Activated T-cell treated with anti-CD3 and anti-CD28 coated beads for 48 hours (primary cell): Measurements from ENCODE around the gene CRIP2.

Source experiments
- DNase-seq: peaks from one replicate; pipeline ENCODE4 v3.0.0-alpha.2; 2020; ENCODE audit warnings: low read depth

The CRIP2 gene

DNA sequence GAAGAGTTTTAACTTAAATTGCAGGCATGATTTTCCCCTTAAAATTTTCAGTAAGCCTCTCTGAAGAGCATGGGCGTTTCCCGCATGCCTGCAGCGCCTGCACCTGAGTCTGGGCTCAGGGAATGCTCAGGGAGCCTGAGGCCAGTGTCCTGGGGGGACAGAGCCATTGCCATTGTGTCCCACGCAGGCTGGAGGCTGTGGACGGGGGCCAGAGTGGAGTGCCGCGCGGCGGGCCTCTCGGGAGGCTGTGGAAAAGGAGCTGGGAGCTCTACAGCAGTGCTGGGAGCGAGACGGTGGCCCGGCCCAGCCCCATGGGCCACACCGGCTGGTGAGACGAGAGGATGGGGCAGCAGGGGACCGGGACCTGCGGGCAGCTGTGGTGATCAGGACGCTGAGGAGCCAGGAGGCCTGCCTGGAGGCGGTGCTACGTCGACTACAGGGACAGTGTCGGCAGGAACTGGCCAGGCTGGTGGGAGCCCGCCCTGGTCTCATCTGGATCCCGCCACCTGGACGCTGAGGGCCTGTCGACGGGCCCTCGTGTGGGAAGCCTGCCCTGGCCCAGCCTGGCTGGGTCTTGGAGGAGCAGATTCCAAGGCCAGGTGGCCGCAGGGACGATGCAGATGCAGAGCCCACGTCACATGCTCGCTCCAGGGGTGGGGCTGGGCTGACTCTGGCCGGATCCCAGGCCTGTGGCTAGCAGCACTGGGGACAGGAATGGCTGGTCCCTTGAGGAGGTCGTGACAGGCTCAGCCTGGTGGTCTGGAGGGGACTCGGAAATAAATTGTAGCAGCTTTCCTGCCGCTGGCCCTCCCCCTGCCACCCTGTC, 24.0 kb downstream of the CRIP2 start:
- no peak for DNase-seq

DNA sequence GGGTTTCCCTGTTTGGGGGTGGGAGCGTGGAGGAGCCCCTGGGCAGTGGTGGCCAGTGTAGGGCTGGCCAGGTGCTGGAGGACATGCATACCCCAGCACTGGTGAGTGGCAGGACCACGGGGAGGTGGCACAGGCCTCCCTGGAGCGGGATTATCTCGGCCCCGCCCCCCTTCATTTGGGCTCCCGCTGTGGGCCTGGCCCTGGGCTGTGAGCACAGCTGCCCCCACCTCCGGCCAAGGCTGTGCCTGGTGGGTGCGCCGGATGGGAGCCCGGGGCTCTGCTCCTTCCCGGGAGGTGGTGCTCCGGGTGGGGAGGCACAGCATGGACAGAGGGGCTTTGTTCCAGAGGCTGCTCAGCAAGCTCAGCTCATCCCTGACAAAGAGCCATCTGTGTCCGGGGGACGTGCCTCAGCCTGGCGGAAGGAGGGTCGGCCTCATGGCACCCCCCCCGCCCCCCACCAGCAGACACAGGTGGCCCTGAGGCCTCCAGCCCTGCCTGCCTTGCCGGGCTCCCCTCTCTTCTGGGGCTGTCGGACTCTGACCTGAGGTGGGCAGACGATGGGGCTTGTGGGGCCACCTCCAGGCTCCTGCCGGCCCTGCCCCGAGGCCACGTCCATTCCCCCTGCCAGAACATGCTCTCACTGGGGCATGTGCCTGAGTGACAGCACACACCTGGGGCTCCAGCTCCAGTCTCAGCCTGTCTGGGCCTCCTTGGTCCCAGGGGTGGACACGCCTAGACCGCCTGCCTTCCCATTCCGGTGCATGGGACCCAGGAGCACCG, 24.8 kb downstream of the CRIP2 start:
- no peak for DNase-seq

DNA sequence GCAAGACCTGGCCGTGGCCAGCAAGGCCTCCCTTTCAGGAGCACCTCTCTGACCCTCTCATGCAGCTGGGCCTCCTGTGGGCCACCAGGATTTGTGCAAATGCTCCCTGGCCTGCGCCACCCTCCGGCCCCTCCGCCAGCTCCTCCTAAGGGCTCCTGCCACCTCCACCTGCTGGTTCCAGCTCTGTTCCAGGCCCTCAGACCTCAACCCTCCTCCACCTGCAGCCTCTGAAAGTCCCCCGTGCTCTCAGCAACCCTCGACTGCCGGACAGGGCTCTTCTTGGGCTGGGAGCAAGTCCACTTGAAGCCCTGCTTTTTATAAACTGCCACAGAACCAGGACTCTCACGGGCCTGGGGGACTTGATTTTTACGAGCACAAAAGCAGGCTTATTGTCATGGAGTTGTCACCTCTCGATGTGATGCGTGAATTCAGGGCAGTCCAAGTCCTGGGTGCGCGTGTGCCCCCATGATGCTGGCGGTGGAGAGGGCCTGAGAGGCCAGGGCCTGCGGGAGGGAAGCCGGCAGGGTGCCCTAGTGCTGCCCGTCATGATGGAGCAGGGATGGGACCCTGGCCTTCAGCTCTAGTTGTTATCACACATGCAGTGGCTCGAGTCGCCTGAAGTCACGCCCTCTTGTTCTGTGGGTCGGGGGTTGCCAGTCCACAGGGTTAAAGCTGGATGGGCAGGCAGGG, 25.6 kb downstream of the CRIP2 start:
- DNase-seq: no peak

DNA sequence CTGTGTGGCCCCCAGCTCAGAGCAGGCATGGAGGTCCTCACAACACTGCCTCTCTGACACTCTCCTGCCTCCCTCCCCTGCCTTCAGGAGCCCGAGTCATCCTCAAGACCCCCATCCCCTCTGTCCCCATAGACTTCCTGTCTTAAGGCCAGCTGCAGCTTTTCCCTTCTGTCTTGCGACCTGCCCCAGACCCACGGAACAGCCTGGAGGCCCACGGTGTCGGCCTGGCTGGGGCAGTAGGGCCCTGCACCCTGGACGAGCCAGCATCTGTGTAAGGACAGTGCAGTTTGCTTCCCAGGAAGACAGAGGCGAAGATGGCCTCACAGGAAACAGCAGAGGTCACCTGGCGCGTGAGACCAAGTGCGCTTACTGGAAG, 26.1 kb downstream of the CRIP2 start:
- DNase-seq: no peak

DNA sequence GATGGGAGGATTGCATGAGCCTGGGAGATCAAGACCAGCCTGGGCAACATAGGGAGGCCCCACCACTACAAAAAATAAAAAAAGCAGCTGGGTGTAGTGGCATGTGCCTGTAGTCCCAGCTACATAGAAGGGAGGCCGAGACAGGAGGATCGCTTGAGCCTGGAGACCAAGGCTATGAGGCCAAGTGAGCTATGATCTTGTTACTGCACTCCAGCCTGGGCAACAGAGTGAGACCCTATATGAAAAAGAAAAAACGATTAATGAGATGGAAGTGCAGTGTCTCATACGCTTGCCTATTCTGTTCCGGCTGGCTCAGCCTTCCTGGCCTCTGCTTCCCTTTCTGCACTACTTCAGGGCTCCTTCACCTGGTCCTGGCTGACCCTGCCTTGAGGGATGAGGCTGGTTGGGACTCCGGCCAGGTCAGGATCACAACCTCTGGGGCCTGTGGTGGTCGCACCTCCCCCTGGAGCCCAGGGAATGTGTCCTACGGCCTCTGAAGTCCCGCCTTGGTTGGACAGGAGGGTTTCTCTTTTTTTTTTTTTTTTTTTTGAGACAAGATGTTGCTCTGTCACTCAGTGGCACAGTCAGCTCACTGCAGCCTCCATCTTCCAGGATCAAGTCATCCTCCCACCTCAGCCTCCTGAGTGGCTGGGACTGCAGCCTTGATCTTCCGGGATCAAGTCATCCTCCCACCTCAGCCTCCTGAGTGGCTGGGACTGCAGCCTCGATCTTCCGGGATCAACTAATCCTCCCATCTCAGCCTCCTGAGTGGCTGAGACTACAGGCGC, 27.1 kb downstream of the CRIP2 start:
- no peak for DNase-seq

DNA sequence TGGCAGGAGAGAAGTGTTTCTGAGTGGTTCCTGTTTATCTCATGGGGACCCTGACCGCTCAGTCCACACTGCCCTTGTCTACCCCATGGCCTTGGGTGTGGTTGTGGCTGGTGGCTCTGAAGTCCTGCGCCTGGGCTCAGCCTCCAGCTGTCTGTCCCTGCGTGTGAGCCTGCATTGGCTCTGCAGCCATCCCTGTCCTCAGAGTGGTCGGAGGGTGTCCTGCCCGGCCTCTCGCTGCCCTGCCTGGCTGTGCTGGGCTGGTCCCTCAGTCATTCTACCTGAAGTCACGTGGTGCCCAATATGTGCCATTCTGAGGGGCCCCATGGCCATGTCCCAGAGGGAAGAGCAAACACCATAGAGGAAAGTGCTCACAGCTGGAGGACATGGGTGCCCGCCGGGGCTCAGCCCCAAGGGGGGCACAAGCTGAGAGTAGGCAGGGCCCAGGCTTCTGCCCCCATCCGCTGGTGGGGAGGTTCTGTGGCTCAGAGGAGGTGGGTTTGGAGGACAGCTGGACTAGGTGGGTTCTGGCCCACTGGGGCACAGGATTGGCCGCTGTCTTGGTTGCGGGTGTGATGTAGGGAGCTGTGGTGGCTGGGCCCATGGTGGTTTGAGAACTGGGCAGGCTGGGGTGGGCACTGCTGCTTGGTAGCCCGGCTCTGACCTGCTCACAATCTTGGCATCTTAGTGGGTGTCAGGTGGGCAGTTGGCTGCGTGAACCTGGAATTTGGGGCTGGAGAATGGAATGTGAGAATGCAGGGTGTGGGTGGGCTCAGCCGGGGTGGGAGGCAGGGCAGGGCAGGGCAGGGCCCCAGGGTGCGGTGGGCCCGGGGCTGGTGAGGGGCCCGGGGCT, 28.1 kb downstream of the CRIP2 start:
- no peak for DNase-seq

DNA sequence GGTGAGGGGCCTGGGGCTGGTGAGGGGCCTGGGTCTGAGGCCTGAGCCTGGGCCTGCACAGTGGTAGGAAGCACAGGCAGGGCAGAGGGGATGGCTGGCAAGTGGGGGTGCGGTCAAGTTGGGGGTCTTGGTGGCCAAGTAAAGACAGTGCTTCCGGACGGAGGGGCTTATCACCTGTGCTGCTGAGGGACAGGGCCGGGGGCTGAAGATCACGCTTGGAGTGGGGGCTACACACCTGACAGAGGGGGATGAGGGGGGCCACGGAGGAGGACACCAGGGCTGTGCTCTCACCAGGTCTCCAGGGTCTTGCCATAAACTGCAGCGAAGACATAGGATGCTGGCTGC, 28.6 kb downstream of the CRIP2 start:
- DNase-seq: no peak

DNA sequence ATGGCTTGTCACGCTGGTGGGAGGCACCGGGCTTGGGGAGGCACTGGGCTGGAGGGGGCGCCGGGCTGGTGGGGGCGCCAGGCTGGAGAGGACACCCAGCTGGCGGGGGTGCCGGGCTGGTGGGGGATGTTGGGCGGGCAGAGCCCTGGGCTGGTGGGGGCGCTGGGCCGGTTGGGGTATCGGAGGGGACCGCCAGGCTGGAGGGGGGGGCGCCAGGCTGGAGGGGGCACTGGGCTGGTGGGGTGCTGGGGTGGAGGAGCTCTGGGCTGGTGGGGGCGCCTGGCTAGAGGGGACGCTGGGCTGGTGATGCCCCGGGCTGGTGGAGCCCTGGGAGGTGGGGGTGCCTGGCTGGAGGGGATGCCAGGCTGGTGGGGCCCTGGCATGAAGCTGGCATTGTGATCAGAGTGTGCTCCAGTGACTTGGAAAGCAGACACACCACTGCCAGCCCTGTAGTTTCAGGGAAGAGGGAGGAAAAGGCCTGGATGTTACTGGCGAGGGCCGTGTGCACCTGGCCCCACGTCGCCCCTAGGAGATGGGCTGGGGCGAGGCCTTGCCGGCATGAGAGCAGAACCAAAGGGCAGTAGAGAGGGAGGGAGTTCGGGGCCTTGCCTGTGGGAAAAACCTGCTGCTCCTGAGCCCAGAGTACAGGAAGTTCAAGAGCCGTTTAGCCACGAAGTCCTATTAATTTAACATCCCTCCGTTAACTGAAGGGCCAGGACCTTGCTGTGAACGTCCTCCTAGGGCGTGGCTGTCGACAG, 29.5 kb downstream of the CRIP2 start:
- no peak for DNase-seq

DNA sequence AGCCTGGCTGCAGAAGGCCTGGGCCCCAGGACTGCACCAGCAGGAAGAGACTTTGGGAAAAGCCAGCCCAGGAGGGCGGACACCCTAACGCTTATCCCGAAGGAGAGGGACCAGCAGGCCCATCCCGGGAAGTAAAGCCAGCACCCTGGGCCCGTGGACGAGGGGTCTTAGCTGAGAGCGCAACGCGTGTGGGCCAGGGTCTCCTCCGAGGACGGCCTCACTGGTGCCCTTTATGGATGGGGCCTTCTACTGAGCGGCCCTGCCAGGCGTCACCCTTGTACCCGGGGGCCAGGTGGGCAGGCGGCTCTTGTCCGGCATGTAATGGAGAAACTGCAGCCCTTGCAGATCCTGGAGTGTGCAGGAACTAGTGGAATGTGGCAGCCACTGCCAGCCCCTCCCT, 30.5 kb downstream of the CRIP2 start:
- no peak for DNase-seq

DNA sequence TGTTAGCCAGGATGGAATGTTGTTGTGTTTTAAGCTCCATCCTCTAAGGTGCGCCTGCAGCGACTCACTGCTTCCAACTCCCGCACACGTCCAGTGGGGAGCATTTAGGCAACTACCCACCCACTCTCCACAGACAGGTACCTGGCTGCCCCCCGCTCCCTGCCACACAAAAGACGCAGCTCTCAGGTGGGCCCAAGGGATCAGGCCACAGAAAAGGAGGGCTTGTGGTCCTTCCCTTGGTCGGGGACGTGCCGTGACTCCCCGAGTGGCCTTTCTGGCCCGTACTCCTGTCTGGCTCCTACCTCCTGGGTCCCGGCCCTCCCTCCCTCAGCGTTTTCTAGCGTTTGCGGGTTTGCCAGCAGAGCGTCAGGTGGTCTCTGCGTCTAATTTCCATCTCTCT, 32.6 kb downstream of the CRIP2 start:
- no peak for DNase-seq

DNA sequence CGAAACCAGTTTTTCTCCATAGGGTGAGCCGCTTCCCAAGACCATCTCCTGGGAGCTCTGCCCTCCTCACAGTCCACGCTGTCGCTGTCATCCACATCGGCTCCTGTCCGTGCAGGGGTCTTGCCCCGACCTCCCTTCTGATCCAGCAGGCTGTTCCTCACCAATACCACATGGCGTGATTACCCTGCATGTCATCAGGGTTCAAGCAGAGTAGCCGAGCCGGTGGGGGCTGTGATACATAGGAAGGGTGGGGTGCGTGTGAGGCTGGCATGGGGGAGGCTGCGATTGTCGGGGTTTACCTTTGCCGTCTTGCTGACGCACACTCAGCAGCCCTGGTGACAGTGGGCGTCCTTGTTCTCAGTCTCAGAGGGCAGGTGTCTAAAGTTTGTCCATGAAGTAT, 33.4 kb downstream of the CRIP2 start:
- DNase-seq: no peak

DNA sequence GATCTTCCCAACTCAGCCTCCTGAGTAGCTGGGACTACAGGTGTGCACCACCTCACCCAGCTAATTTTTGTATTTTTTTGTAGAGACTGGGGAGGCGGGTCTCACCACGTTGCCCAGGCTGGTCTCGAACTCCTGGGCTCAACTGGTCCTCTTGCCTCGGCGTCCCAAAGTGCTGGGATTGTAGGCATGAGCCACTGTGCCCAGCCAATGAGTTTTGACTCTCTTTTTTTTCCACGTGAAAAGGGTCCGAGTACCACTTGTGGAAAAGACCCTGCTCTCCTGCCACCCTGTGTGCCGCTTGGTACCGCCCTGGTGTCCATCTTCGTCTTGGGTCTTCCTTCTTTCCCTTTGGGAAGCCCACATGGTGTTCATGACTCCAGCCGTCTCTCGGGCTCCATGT, 34.0 kb downstream of the CRIP2 start:
- DNase-seq: no peak

DNA sequence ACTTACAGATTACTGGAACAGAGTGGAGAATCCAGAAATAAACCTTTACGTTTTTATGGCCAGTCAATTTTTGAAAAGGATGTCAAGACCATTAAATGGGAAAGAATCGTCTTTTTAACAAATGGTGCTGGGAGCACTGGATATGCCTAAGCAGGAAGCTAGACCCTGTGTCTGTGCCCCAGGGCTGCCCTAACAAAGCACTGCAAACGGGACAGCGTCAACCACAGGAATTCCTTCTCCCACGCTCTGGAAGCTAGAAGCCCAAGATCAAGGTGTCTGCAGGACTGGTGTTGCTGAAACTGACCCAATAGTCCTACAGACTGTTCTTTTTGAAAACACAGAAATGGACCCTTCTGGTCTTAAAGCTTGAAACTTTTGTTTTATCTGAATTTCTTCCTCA, 42.5 kb downstream of the CRIP2 start:
- DNase-seq: no peak

DNA sequence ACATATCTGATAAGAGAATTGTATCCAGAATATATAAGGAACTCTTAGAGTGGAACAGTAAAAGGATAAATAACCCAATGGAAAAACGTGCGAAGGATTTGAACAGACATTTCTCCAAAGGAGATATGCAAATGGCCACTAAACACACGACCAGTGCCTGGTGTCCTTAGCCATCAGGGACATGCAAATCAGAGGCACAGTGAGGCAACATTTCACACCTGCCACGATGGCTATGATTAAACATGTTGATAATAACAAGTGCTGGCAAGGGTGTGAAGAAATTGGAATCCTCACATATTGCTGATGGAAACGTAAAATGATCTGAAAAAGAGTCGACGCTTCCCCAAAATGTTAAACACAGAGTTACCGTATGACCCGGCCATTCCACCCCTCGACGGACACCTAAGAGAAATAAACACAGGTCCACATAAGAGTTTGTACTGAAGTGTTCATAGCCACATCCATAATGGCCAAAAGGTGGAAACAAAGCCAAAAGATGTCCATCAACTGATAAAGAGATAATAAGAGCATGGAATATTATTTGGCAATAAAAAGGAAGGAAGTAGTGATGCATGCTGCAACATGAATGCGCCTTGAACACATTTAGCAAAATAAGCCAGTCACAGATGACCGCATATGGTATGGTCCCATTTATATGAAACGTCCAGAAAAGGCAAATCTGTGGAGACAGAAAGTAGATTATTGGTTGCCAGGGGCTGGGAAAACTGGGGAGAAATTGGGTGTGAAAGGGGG, 45.5 kb downstream of the CRIP2 start:
- no peak for DNase-seq

DNA sequence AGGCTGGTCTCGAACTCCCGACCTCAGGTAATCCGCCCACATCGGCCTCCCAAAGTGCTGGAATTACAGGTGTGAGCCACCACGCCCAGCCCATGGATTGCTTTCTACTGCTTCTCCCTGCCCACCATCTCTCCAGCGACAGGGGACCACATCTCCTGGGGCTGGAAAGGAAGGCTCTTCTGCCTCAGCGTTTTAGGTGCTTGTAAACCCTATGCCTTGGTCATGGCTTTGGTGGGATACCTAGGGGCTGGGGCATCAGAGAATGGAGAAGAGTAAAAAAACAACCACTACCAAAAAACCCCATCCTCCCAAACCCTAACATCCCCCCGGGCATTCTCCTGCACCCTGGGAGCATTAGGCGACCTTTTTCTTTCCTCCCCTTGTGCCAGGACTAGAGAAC, 50.7 kb downstream of the CRIP2 start:
- DNase-seq: no peak

DNA sequence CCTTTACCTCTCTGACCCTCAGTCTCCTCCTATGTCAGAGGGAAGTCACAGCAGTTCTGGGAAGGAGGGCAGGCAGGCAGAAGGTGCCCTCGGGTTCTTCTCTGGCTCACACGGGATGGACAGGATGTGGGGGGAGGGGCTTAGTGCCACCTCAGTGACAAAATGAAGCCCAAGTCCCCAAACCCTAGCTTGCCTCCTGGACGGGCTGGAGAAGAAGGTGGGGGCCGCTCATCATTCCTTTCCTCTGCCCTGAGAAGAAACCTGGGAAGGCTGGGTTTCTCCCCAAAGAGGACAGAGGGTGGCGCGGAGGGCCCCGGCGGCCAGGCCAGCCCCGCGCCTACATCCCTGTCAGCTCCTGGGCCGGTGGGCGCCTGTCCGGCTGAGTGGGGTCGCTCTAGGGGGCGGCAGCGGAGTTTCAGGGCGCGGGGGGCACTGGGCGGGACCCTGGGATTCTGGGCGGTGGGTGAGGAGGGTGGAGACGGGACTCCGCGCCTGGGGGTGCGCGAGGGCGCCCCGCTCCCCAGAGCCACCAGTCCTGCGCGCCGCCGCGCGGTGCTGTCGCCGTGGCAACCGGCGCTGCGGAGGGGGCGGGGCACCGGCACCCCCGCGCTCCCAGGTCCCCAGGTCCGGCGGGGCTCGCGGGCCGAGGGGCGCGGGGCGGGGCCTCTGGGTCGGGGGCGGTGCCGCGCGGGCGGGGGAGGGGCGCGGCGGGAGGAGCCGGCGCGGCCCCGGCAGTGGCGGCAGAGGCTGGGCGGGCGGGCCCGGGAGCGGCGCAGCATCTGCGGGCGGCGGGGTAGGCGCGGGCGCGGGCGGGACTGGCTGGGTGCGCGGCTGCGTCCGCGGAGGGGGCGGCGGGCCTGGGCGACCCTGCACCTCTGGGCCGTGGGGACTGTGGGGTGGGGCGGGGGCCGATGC, 51.5 kb downstream of the CRIP2 start, which contains the start of gene TMEM121:
Gene TMEM121 (plus strand): TSS at position 723 of the 915 bp plus-strand sequence. CDS start 2,252 bp downstream, outside the sequence.
- DNase-seq: peak; percentile 49

DNA sequence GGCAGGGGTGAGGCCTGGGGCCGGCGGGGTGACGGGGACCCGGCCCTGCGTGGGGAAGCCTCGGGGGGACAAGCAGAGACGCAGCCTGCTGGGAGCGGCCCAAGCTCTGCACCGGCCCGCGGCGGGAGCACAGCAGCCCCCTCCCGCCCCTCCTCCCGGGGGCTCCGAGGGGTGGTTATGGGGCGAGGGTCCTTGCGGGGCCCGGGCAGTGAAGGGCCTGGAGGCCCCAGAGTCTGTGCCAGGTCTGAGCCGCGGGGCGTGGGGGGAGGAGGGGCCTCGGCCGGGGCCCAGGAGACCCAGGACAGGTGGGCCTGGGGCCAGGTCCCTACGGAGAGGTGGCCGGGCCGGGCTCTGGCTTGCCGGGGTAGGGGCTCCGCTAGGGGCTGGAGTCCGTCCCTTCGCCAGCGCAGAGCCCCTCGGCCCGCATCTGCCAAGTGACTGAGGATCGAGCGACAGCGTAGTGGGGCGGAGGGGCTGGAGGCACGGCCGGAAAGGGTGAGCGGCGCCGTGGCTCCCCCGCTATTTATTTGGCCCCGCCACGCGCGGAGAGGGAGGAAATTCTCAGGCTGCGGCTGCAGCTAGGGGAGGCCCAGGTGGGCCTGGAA, 52.3 kb downstream of the CRIP2 start:
- no peak for DNase-seq

DNA sequence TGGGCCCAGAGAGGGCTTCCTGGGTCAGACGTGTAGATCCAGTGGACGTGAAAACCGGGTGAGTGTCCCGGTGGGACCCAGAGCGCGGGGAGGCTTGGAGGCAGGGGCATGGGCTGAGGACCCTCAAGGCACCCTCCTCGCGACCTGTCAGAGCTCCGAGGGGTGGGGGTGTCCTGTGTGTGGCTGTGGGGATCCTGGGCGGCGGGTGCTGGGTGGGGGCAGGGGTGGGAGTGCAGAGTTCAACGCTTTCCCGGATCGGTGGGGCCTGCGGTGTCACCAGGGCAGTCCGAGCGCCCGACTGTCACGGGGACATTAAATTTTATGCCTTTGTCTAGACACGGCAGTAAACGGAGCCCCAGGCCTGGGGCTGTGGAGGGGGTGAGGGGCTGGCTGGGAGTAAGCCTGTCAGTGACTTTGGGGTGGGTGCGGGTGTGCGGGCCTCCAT, 52.8 kb downstream of the CRIP2 start:
- DNase-seq: no peak
